HCT116 (cell line): Measurements from ENCODE around the gene EPS15.

ENCODE experiments used
- EZH2 ChIP-seq: fragments of 200-600 bp; sonication (generic); IDR thresholded peaks from 2 replicates; pipeline ENCODE4 v1.6.1; 2017; ENCODE audit warnings: antibody characterized with exemption, mixed run types
- EZH2phosphoT487 ChIP-seq: fragments of 200-600 bp; IDR thresholded peaks from 2 replicates; pipeline ENCODE4 v1.6.1; 2018; ENCODE audit warnings: antibody characterized with exemption, borderline replicate concordance
- JUND ChIP-seq: IDR thresholded peaks from 2 replicates; pipeline ENCODE4 v1.6.1; 2012
- POLR2A ChIP-seq: IDR thresholded peaks from 2 replicates; pipeline ENCODE4 v1.7.0; 2011; ENCODE audit warnings: borderline replicate concordance; ENCODE audit not compliant: insufficient read depth, insufficient read length; ENCODE audit errors: extremely low read depth
- POLR2AphosphoS5 ChIP-seq: IDR thresholded peaks from 2 replicates; pipeline ENCODE4 v1.6.1; 2011; ENCODE audit warnings: mild to moderate bottlenecking, low read depth, low read length, moderate library complexity
- SIN3A ChIP-seq: IDR thresholded peaks from 2 replicates; pipeline ENCODE4 v1.6.1; 2012; ENCODE audit warnings: low read depth
- SP1 ChIP-seq: IDR thresholded peaks from 2 replicates; pipeline ENCODE4 v1.6.1; 2012; ENCODE audit warnings: low read depth
- TCF7L2 ChIP-seq: IDR thresholded peaks from 2 replicates; pipeline ENCODE4 v1.7.0; 2011; ENCODE audit warnings: borderline replicate concordance, inconsistent platforms; ENCODE audit not compliant: insufficient read depth, insufficient read length; ENCODE audit errors: extremely low read depth
- YY1 ChIP-seq: IDR thresholded peaks from 2 replicates; pipeline ENCODE4 v1.6.1; 2011; ENCODE audit warnings: low read length, low read depth, moderate library complexity, mild to moderate bottlenecking; ENCODE audit not compliant: insufficient replicate concordance; ENCODE audit errors: extremely low read depth
- ZNF274 ChIP-seq: fragments of 200-500 bp; sonication (Bioruptor generic); IDR thresholded peaks from 2 replicates; pipeline ENCODE4 v1.6.1; 2014; ENCODE audit warnings: mild to moderate bottlenecking, low read depth, low read length, inconsistent platforms
- TF ChIP-seq, protein P1 (sequence below), 3 experiments: fragments of 200-600 bp in 1 of 3; sonication (generic) in 1 of 3; IDR thresholded peaks in 2 of 3; conservative IDR thresholded peaks in 1 of 3; 2 replicates each; pipeline ENCODE4 v1.5.1; 2012 to 2017; ENCODE audit warnings: low read depth in 2 of 3, low read length in 2 of 3, antibody characterized with exemption in 1 of 3, borderline replicate concordance in 1 of 3, control low read depth in 1 of 3, mild to moderate bottlenecking in 1 of 3, mixed read lengths in 1 of 3, mixed run types in 1 of 3, moderate library complexity in 1 of 3; ENCODE audit not compliant: insufficient read depth in 1 of 3
- TF ChIP-seq, protein P2 (sequence below): IDR thresholded peaks from 2 replicates; pipeline ENCODE4 v1.6.1; 2012; ENCODE audit warnings: low read depth
- TF ChIP-seq, protein P3 (sequence below): IDR thresholded peaks from 2 replicates; pipeline ENCODE4 v1.6.1; 2012

DNA sequence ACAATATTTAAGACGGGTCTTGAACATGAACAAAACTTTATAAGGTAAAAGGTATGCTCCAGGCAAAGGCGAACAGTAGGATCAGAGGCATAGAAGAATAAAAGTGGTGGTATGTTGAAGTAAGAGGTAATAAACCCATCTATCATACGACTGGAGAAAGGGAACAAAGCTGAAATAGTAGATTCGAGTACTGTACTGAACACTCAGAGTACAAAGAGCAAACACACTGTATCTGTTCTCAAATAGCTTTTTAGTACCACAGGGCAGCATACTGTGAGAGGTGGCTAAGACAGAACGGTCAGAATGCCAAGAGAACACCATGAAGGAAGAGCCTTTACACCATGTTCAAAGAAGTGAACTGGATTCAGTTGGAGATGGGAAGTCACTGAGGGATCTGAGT lies 83.2 kb downstream of the EPS15 start:
- TF ChIP-seq POLR2A, result no peak
- TF ChIP-seq, protein P1, sequence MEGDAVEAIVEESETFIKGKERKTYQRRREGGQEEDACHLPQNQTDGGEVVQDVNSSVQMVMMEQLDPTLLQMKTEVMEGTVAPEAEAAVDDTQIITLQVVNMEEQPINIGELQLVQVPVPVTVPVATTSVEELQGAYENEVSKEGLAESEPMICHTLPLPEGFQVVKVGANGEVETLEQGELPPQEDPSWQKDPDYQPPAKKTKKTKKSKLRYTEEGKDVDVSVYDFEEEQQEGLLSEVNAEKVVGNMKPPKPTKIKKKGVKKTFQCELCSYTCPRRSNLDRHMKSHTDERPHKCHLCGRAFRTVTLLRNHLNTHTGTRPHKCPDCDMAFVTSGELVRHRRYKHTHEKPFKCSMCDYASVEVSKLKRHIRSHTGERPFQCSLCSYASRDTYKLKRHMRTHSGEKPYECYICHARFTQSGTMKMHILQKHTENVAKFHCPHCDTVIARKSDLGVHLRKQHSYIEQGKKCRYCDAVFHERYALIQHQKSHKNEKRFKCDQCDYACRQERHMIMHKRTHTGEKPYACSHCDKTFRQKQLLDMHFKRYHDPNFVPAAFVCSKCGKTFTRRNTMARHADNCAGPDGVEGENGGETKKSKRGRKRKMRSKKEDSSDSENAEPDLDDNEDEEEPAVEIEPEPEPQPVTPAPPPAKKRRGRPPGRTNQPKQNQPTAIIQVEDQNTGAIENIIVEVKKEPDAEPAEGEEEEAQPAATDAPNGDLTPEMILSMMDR (IDR thresholded peaks at IDR 0.05 in 2 of 3, conservative IDR thresholded peaks at IDR 0.05 in 1 of 3; ENCODE audit: borderline replicate concordance in 1 of 3, insufficient read depth in 1 of 3, low read depth in 2 of 3, low read length in 2 of 3), result no peak
- TF ChIP-seq, protein P2, sequence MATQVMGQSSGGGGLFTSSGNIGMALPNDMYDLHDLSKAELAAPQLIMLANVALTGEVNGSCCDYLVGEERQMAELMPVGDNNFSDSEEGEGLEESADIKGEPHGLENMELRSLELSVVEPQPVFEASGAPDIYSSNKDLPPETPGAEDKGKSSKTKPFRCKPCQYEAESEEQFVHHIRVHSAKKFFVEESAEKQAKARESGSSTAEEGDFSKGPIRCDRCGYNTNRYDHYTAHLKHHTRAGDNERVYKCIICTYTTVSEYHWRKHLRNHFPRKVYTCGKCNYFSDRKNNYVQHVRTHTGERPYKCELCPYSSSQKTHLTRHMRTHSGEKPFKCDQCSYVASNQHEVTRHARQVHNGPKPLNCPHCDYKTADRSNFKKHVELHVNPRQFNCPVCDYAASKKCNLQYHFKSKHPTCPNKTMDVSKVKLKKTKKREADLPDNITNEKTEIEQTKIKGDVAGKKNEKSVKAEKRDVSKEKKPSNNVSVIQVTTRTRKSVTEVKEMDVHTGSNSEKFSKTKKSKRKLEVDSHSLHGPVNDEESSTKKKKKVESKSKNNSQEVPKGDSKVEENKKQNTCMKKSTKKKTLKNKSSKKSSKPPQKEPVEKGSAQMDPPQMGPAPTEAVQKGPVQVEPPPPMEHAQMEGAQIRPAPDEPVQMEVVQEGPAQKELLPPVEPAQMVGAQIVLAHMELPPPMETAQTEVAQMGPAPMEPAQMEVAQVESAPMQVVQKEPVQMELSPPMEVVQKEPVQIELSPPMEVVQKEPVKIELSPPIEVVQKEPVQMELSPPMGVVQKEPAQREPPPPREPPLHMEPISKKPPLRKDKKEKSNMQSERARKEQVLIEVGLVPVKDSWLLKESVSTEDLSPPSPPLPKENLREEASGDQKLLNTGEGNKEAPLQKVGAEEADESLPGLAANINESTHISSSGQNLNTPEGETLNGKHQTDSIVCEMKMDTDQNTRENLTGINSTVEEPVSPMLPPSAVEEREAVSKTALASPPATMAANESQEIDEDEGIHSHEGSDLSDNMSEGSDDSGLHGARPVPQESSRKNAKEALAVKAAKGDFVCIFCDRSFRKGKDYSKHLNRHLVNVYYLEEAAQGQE, result no peak
- TF ChIP-seq, protein P3, sequence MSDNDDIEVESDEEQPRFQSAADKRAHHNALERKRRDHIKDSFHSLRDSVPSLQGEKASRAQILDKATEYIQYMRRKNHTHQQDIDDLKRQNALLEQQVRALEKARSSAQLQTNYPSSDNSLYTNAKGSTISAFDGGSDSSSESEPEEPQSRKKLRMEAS, result no peak
- TF ChIP-seq ZNF274, result no peak
- no peak for TF ChIP-seq JUND
- TF ChIP-seq SIN3A, result no peak
- TF ChIP-seq EZH2phosphoT487, result no peak
- no peak for TF ChIP-seq POLR2AphosphoS5
- no peak for TF ChIP-seq TCF7L2
- no peak for TF ChIP-seq EZH2
- TF ChIP-seq YY1, result no peak
- no peak for TF ChIP-seq SP1
